Natural killer cell treated with Interleukin-12 subunit alpha and Interleukin-12 subunit beta and Interleukin-15 and Interleukin-18, amount 100 ng/mL, for 72 hours (primary cell): ENCODE data around the gene IP6K2. TPM values are rescaled to one million over a fixed set of nuclear protein-coding genes. Genes with fewer than 3 reads are reported as not detected.
A peak's percentile ranks its signal among the peaks of the same experiment; 100 is the strongest.

Experiments
- ATAC-seq, 2 donors: fragments of 150-1000 bp; cut with Tn5 transposase in 1 of 2; sonication (Bioruptor Pico), chemical (Tn5 transposase) in 1 of 2; 2 replicates each; pipeline ENCODE4 v1.10.0; 2021
- DNase-seq: peaks from one replicate; pipeline ENCODE4 v3.0.0; 2022; ENCODE audit warnings: low spot score
- H3K27ac Mint-ChIP-seq, 2 donors: 1 replicate in 1 of 2; 2 replicates in 1 of 2; pipeline ENCODE4 v1.8.0; 2022; ENCODE audit warnings: mixed read lengths in 2 of 2, mild to moderate bottlenecking in 1 of 2, moderate library complexity in 1 of 2
- H3K27me3 Mint-ChIP-seq, 2 donors: 1 replicate in 1 of 2; 2 replicates in 1 of 2; pipeline ENCODE4 v1.8.0; 2022; ENCODE audit warnings: mixed read lengths in 2 of 2
- H3K36me3 Mint-ChIP-seq: one replicate; pipeline ENCODE4 v1.8.0; 2022; ENCODE audit warnings: mixed read lengths
- H3K4me1 Mint-ChIP-seq, 2 donors: 1 replicate in 1 of 2; 2 replicates in 1 of 2; pipeline ENCODE4 v1.8.0; 2022; ENCODE audit warnings: low read depth in 2 of 2, mixed read lengths in 2 of 2, mild to moderate bottlenecking in 1 of 2
- H3K4me3 Mint-ChIP-seq: one replicate; pipeline ENCODE4 v1.8.0; 2022; ENCODE audit warnings: mixed read lengths
- H3K9me3 Mint-ChIP-seq: 2 replicates; pipeline ENCODE4 v1.8.0; 2022; ENCODE audit warnings: mixed read lengths
- total RNA-seq, 2 donors: library from RNA; stranded (reverse); gene quantifications; one replicate each; pipeline ENCODE4 v1.2.3, GENCODE V29; 2022

Gene IP6K2
- total RNA-seq, 2 donors from 2014 or later, result 53.5 to 60.2 TPM

DNA sequence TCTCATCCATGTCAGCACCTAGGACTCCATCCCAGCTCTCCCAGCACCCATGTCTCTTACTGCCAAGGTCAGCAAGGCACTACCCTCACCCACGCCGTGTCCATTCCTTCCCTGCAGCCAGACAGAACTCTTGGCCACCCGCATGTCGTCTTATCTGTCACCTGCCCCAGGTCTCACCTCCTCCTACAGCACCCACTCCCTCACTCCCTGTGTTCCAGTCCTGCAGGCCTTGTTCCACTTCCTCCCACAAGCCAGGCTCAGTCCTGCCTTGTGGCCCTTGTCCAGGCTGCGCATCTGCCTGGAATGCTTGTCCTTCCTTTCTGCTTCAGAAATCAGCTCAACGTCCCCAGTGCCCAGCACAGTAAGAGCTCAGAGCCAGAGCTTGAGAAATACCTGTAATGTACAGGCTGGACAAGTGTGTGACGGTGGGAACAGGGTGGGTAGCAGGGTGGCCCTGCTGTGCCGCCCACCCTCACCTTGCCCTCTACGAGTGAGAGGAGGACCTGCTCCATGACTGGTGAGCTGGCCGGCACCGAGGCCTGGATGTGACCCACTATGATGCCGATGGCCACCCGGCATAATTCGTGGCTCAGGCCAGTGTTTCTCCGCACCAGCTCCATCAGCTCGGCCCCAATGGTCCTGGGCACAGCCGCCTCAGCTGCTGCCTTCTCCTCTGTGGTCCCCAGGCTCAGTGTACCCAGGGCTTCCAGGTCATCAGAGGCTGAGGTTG is 36.0 kb downstream of the IP6K2 start:
- Mint-ChIP-seq H3K36me3 (no peaks in the 10 kb centered on the region), H3K9me3 (no peaks in the 10 kb centered on the region), H3K4me1 (peaks cover 16 to 20% of the 10 kb centered on the region in 2 donors), H3K27ac (no peak overlapping the region), H3K27me3 (no peaks in the 10 kb centered on the region), H3K4me3 (no peak overlapping the region)
- no peak for DNase-seq
- ATAC-seq, result no peak

GRCh38 chr3:48679411-48680391 is 37.3 kb downstream of the IP6K2 start:
- Mint-ChIP-seq H3K4me1 (peaks cover 10 to 17% of the 10 kb centered on the region in 2 donors), H3K4me3 (no peak overlapping the region), H3K27ac (no peak overlapping the region), H3K9me3 (no peaks in the 10 kb centered on the region), H3K36me3 (no peaks in the 10 kb centered on the region), H3K27me3 (no peaks in the 10 kb centered on the region)
- DNase-seq (no peak), ATAC-seq (no peak)

DNA sequence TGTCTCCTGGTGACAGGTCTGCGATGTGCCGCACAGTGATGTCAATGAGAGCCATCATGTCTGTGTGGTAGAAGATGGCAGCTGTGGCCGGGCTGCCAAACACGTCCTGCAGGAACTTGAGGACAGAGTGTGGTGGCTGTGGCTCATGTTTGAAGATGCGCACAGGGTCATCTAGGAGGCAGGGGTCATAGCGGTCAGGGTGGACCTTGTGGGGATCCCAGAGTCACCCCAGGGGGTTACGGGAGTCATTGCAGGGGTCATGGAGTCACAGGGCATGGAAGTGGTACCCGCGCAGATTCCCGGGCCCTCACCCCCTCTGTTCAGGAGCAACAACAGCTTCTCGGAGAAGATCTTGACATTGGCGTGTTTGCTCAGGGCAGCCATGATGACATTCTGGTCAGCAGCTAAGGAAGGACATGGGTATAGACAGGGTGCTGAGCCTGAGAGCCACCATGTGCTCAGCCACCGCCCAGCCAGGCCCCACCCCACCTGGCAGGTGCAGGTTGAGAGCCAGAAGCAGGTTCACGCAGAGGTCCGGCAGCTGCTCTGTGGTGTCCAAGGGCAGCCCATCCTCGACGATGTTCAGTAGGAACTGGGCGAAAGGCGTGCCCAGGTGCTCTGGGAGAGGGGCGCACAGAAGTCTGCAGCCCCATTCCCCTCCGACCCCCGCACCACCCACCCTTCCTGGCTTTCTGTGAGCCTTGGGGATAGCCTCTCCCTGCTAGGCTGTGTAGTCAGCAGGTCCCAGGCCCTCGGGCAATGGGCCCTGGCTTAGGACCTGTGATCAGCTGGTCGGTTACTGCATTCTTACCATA is 38.2 kb downstream of the IP6K2 start:
- Mint-ChIP-seq H3K4me3 (no peak overlapping the region), H3K27ac (no peak overlapping the region), H3K27me3 (no peaks in the 10 kb centered on the region), H3K9me3 (no peaks in the 10 kb centered on the region), H3K4me1 (peaks cover 2 to 11% of the 10 kb centered on the region in 2 donors), H3K36me3 (no peaks in the 10 kb centered on the region)
- ATAC-seq (no peak), DNase-seq (no peak)

GRCh38 chr3:48678056-48678455 is 39.0 kb downstream of the IP6K2 start:
- H3K27me3 Mint-ChIP-seq, result no peaks in the 10 kb centered on the region
- no peak overlapping the region for H3K4me3 Mint-ChIP-seq
- H3K4me1 Mint-ChIP-seq, result peaks cover 0 to 9% of the 10 kb centered on the region in 2 donors
- no peak for ATAC-seq
- H3K9me3 Mint-ChIP-seq, result no peaks in the 10 kb centered on the region
- no peak overlapping the region for H3K27ac Mint-ChIP-seq
- DNase-seq, result no peak
- H3K36me3 Mint-ChIP-seq, result no peaks in the 10 kb centered on the region

DNA sequence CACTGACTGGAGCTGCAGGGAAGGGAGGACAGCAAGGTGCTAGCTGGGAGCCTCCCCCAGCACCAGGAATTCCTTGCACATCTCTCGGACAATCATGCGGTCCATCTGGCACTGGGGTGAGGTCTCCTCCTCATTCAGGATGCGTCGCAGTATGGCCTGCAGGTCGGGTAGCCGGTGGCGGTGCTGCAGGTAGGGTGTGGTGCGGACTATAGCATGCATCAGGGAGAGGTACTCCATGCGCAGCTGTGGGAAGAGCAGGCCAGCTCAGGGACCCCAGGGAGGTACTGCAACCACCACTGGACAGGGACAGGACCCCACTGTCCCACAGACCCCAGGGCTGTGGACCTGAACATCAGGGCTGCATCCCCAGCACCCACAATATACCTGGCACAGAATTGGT is 42.5 kb downstream of the IP6K2 start:
- Mint-ChIP-seq H3K27ac (no peak overlapping the region), H3K4me1 (no peaks in the 10 kb centered on the region), H3K36me3 (no peaks in the 10 kb centered on the region), H3K9me3 (no peaks in the 10 kb centered on the region), H3K4me3 (no peak overlapping the region), H3K27me3 (no peaks in the 10 kb centered on the region)
- DNase-seq, result no peak
- ATAC-seq, result peak; percentile 12 to 15

- H3K27me3 Mint-ChIP-seq, result no peaks in the 10 kb centered on the region
- H3K27ac Mint-ChIP-seq, result no peak overlapping the region
- H3K4me3 Mint-ChIP-seq, result no peak overlapping the region
- ATAC-seq (no peak), DNase-seq (no peak)
- H3K9me3 Mint-ChIP-seq, result no peaks in the 10 kb centered on the region
- H3K4me1 Mint-ChIP-seq, result no peaks in the 10 kb centered on the region
- H3K36me3 Mint-ChIP-seq, result no peaks in the 10 kb centered on the region
Observed at GRCh38 chr3:48672522-48672921, 44.5 kb downstream of the IP6K2 start.

- H3K36me3 Mint-ChIP-seq, result no peaks in the 10 kb centered on the region
- H3K4me3 Mint-ChIP-seq, result no peak overlapping the region
Observed at GRCh38 chr3:48664929-48665328, 52.1 kb downstream of the IP6K2 start.

DNA sequence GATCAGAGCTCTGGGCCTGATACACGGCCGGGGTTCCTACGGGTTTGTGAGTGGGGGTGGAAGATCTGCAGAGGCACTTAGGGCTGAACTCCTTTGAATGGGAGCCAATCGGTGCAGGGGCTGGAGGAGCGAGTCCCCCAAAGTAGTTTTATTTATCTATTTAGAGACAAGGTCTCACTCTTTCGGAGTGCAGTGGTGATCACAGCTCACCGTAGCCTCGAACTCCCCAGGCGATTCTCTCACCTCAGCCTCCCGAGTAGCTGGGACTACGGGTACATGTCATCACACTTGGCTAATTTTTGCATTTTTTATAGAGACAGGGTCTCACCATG is 52.7 kb downstream of the IP6K2 start:
- no peak for DNase-seq
- peaks cover 10 to 16% of the 10 kb centered on the region in 2 donors for H3K4me1 Mint-ChIP-seq
- H3K9me3 Mint-ChIP-seq, result no peaks in the 10 kb centered on the region
- peaks cover 0 to 5% of the 10 kb centered on the region in 2 donors for H3K27me3 Mint-ChIP-seq
- H3K4me3 Mint-ChIP-seq, result peak overlapping the region; percentile 92
- H3K36me3 Mint-ChIP-seq, result no peaks in the 10 kb centered on the region
- no peak for ATAC-seq
- no peak overlapping the region for H3K27ac Mint-ChIP-seq

More at GRCh38 chr3:48664929-48665328, 52.1 kb downstream of the IP6K2 start:
- no peaks in the 10 kb centered on the region for H3K9me3 Mint-ChIP-seq
- peaks cover 0 to 5% of the 10 kb centered on the region in 2 donors for H3K27me3 Mint-ChIP-seq
- H3K4me1 Mint-ChIP-seq, result peaks cover 10 to 16% of the 10 kb centered on the region in 2 donors
- DNase-seq (no peak), ATAC-seq (no peak)
- H3K27ac Mint-ChIP-seq, result no peak overlapping the region

GRCh38 chr3:48663489-48664312 is 53.3 kb downstream of the IP6K2 start:
- Mint-ChIP-seq H3K27me3 (peaks cover 0 to 7% of the 10 kb centered on the region in 2 donors), H3K4me1 (peaks cover 10 to 16% of the 10 kb centered on the region in 2 donors), H3K27ac (peak overlapping the region; percentile 79 to 87), H3K9me3 (no peaks in the 10 kb centered on the region), H3K4me3 (peak overlapping the region; percentile 92), H3K36me3 (no peaks in the 10 kb centered on the region)
- ATAC-seq, result peak; percentile 93 to 95
- DNase-seq, result peak; percentile 93

GRCh38 chr3:48662753-48663488 is 54.1 kb downstream of the IP6K2 start, which contains the start of gene CELSR3:
Gene CELSR3 (minus strand): TSS chr3:48662886. CDS start chr3:48662634, 252 bp downstream.
- no peaks in the 10 kb centered on the region for H3K9me3 Mint-ChIP-seq

DNA sequence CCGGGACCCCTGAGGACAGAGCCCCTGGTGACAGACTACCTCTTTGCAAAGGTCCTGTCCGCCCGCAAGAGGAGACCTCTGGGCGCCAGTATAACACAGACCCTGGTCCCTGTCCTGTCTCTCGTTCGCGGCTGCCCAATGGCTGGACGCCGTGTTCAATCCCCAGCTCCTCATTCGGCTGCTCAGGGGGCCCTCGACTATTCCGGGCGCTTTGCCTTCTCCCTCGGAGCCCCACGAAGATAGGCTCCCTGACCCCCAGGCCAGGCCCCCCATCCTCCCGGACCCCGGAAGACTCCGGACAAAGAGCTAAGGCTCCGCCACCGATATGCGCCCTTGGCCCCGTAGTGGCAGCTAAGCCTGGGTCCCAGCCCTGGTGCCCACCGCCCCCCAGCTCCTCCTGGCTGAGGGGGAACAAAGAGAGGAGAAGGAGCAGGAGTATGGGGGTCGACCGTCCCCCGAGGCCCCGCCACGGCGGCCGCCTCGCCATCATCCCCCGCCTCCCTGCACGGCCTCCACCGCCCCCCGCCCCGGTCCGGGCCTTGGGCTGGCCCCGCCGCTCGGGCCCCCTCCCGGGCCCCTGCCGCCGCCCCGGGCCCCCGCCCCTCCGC is 54.8 kb downstream of the IP6K2 start:
- no peaks in the 10 kb centered on the region for H3K9me3 Mint-ChIP-seq
- H3K4me3 Mint-ChIP-seq, result peak overlapping the region; percentile 41
- H3K36me3 Mint-ChIP-seq, result no peaks in the 10 kb centered on the region
- H3K27me3 Mint-ChIP-seq, result peaks cover 0 to 8% of the 10 kb centered on the region in 2 donors
- H3K27ac Mint-ChIP-seq, result peak overlapping the region in 1 of 2 donors; percentile 44
- DNase-seq (no peak), ATAC-seq (no peak)
- peaks cover 16% of the 10 kb centered on the region in 2 donors for H3K4me1 Mint-ChIP-seq

More at GRCh38 chr3:48662753-48663488, 54.1 kb downstream of the IP6K2 start, which contains the start of gene CELSR3:
- DNase-seq (no peak), ATAC-seq (peak; percentile 29 to 35)
- peak within 1 kb of the TSS; percentile 92 for H3K4me3 Mint-ChIP-seq
- peaks cover 10 to 16% of the 10 kb centered on the region in 2 donors for H3K4me1 Mint-ChIP-seq
- H3K27ac Mint-ChIP-seq, result peak within 1 kb of the TSS; percentile 79 to 87
- H3K27me3 Mint-ChIP-seq, result peaks cover 0 to 8% of the 10 kb centered on the region in 2 donors
- no peaks in the 10 kb centered on the region for H3K36me3 Mint-ChIP-seq
